Esophagus squamous epithelium (tissue), 4 donors: Measurements from ENCODE around the gene SLC27A1.

ENCODE experiments used
- CTCF ChIP-seq, 6 experiments: fragments of 450-650 bp in 4 of 6; fragments of 200-600 bp in 2 of 6; sonication (generic) in 2 of 6; IDR thresholded peaks; one replicate each; pipeline ENCODE4 v1.5.1; 2016 to 2019; ENCODE audit warnings: antibody characterized with exemption in 6 of 6, mild to moderate bottlenecking in 4 of 6, moderate library complexity in 4 of 6
- POLR2A ChIP-seq, 4 donors: fragments of 450-650 bp; IDR thresholded peaks; one replicate each; pipeline ENCODE4 v1.6.1; 2017; ENCODE audit warnings: antibody characterized with exemption in 4 of 4, mild to moderate bottlenecking in 4 of 4, moderate library complexity in 3 of 4

GRCh38 chr19:17447704-17448130, 22.6 kb upstream of the SLC27A1 start:
- no peak for TF ChIP-seq CTCF (IDR thresholded peaks at IDR 0.05)
- no peak for TF ChIP-seq POLR2A (IDR thresholded peaks at IDR 0.05)
